OCI-M2 (cell line): ENCODE results near the gene RNF113B.

Experiments
- DNase-seq: peaks from one replicate; lab custom pipeline; 2025; ENCODE audit not compliant: unreplicated experiment; lab: John Stamatoyannopoulos, UW

RNF113B gene

GRCh38 chr13:98141509-98142379 lies 35.3 kb downstream of the RNF113B start:
- no peak for DNase-seq

- no peak for DNase-seq
Observed at GRCh38 chr13:98141091-98141490, 36.0 kb downstream of the RNF113B start.

- DNase-seq = no peak
Observed at GRCh38 chr13:98134901-98135300, 42.2 kb downstream of the RNF113B start.

GRCh38 chr13:98133946-98134345 lies 43.1 kb downstream of the RNF113B start:
- peak; percentile 40 for DNase-seq

GRCh38 chr13:98129059-98129746 lies 47.9 kb downstream of the RNF113B start:
- DNase-seq = no peak
